H7 (cell line): ENCODE measurements around the gene DRG2. TPM values are rescaled to one million over a fixed set of nuclear protein-coding genes. Genes with fewer than 3 reads are reported as not detected.

Experiments
- DNase-seq: peaks from one replicate; pipeline ENCODE4 v3.0.0; 2012
- H3K27me3 ChIP-seq: 2 replicates; pipeline ENCODE4 v1.6.0; 2011; ENCODE audit warnings: mild to moderate bottlenecking, low read length; ENCODE audit not compliant: control insufficient read depth, insufficient read depth
- H3K36me3 ChIP-seq: replicated peaks from 2 replicates; pipeline ENCODE4 v1.5.1; 2011; ENCODE audit warnings: low read length; ENCODE audit not compliant: control insufficient read depth, insufficient read depth
- H3K4me3 ChIP-seq: 2 replicates; pipeline ENCODE4 v1.5.1; 2011; ENCODE audit warnings: low read depth, mild to moderate bottlenecking, control low read depth, low read length, moderate library complexity; ENCODE audit not compliant: insufficient read depth
- total RNA-seq: library from RNA; depleted of rRNA; stranded (reverse); fragments of >200 nt; shearing (Covaris generic); gene quantifications from 2 replicates; pipeline ENCODE4 v1.2.3, GENCODE V29; 2014; rRNA removed

DRG2 gene
- 60.0 and 66.4 TPM in 2 replicates for total RNA-seq

DNA sequence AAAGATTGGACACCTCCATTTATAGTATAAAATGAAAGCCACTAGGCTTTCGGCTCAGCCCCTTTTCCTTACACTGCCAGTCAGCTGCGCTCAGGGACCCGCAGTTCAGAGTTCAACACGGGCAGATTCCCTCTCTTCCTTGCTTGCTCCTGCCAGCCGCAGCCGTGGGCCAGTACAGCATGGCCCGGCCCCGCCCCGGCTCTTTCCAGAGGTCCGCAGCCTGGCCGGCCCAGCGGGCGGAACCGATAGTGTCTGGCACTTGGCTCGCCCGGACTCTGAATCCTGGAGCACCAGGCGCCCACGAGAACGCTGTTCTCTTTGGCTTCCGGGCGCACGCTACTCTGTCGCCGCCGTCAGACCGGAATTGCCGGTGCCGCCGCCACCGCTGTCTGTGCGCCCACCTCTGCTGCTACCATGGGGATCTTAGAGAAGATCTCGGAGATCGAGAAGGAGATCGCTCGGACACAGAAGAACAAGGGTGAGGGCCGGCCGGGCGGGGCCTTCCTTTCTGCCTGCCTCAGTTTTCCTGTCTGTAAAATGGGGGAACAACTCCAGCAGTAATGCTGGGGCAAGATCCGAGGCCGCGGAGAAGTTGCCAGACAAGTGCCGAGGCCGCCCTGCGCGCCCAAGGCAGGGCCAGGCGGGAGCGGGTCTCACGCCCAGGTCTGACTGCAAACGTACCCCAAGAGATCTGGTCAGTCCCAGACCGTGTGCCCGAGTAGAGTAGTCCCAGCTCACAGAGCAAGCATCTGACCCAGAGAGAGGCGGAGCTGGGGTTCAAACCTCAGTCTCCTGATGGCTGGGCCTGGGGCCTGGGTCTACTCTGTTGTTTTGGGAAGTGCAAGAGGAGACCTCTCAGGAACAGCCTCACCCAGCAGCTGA is at the start of gene DRG2:
DRG2 (plus strand) TSS at position 339 of the 882 bp plus-strand sequence; CDS start at position 415, 76 bp downstream.
- Histone ChIP-seq H3K4me3 (peak within 1 kb of the TSS; percentile 80), H3K27me3 (no peaks in the 10 kb centered on the region), H3K36me3 (no peaks in the 10 kb centered on the region; the same call in 1 of the 2 replicates)
- peak; percentile 98 for DNase-seq

DNA sequence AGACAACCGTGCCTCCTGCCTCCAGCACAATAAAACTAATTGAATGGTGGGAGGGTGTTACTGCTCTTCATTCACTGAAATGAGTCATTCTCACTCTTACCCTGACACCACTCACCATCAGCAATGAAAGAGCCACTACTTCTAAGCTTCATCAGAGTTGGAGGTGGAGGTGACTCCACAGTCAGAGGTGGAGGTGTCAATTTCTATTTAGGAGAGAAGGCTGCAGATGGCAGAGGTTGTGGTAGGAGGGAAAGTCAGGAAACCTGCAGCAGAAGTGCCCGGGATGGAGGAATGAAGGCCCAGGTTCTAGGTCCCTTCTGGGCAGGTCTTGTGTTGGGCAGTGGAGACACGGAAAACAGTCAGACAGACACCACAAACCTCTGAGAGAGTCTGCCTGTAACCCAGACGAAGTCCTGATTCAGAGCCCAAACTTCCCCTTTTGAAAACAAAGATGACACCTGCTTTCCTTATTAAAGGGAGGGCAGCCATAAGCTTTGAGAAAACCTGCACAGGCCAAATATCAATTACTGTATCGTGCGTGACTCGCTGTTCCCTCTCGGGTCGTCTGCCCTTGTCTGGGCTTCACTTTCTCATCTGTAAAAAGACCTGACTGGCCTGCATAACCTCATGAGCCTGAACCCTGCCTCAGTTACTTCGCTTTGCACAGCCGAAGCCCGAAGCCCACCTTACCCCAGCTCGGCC is 49.4 kb upstream of the DRG2 start:
- DNase-seq, result peak; percentile 19
- Histone ChIP-seq H3K27me3 (no peaks in the 10 kb centered on the region; the same call in 1 of the 2 replicates), H3K4me3 (peak overlapping the region; percentile 92), H3K36me3 (no peaks in the 10 kb centered on the region)

GRCh38 chr17:18038861-18039534 is 48.8 kb upstream of the DRG2 start, which contains the start of the genes ATPAF2 and GID4:
ATPAF2 (minus strand) TSS chr17:18039168; CDS start chr17:18039013, 155 bp downstream.
GID4 (plus strand) TSS chr17:18039408; CDS start chr17:18039465, 57 bp downstream.
- no peaks in the 10 kb centered on the region; the same call in 1 of the 2 replicates for H3K27me3 ChIP-seq
- H3K36me3 ChIP-seq, result no peaks in the 10 kb centered on the region
- DNase-seq, result peak; percentile 99
- peak within 1 kb of the TSS; percentile 92 for H3K4me3 ChIP-seq

DNA sequence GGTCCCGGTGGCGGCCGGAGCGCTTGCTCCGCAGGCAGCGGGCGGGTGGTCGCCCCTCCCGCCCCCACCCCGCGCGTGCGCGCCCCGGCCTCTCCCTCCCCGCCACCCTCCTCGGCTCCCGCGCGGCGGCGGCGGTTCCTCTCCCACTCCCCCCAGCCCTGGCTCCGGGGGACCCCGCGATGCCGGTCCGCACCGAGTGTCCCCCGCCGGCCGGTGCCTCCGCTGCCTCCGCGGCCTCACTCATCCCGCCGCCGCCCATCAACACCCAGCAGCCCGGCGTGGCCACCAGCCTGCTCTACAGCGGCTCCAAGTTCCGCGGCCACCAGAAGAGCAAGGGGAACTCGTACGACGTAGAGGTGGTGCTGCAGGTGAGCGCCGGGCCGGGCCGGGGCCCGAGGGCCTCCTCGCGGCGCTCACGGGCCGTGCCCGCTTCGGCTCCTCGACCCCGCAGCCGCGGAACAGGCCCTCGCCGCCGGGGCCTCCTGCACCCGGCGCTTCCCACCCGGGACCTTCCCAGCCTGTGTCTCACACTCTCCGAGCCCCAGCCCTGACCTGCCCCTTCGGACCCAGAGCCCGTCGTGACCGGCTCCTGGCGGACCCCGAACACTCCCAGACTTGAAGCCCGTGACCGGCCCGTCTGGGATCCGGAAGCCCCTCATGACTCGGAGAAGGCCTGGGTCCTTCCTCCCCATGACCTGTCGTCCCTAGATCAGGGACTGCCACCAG is 48.0 kb upstream of the DRG2 start:
- H3K4me3 ChIP-seq, result peak overlapping the region; percentile 76
- no peaks in the 10 kb centered on the region; the same call in 1 of the 2 replicates for H3K27me3 ChIP-seq
- no peaks in the 10 kb centered on the region for H3K36me3 ChIP-seq
- no peak for DNase-seq

DNA sequence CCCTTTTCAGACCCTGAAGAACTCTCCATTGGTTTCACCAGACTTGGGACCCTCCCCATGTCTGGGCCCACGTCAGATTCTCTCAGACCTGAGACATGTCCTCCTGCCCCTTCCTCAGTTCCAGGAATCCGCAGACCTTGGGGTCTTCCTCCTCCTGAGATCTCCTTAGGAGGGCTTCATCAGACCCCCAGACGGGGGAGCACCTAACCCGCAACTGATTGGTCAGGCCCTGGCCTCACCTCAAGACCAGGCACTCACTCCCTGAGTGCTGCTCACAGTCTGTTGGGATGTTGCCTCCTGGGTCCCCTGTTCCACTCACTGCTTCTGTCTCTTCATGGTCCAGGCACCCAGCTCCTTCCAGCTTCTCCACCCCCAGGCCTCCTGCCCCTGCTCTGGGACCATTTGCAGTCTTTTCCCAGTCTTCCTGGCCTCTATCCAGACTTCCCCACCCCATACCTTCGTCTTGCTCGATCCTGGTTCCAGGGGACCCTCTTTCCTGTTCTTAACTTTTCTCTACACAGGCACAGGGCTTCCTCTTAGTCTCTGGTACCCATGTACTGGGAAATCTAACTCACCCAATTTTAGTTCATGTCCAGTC is 47.4 kb upstream of the DRG2 start:
- H3K36me3 ChIP-seq, result no peaks in the 10 kb centered on the region

GRCh38 chr17:18041776-18042175 is 46.0 kb upstream of the DRG2 start:
- DNase-seq, result no peak

More for the DNA sequence above, 47.4 kb upstream of the DRG2 start:
- Histone ChIP-seq H3K27me3 (no peaks in the 10 kb centered on the region; the same call in 1 of the 2 replicates), H3K4me3 (peak overlapping the region; percentile 76)
- DNase-seq, result peak; percentile 48

DNA sequence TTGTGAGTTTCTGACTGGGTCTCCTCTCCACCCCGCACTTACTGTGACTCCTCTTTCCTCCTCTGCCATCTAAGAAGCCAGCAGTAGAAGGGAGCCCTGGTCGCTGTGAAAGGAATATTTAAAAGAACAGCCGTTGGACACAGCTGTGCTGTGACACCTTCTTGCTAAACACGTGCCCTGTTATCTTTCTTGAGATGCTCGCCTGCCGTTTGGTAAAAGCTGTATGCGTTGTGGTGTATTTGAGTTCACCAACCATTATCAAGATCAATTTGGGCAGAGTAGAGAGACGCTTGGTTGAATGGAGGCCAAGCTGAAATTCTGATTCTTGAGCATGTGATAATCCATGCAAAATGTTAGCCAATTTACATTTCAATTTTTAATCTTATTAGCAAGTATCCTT is 44.8 kb upstream of the DRG2 start:
- peaks cover 6% of the 10 kb centered on the region for H3K36me3 ChIP-seq
- H3K27me3 ChIP-seq, result no peaks in the 10 kb centered on the region; the same call in 1 of the 2 replicates
- no peak for DNase-seq
- no peak overlapping the region for H3K4me3 ChIP-seq

More at GRCh38 chr17:18041776-18042175, 46.0 kb upstream of the DRG2 start:
- Histone ChIP-seq H3K27me3 (no peaks in the 10 kb centered on the region; the same call in 1 of the 2 replicates), H3K4me3 (no peak overlapping the region), H3K36me3 (peaks cover 3% of the 10 kb centered on the region)

GRCh38 chr17:18043491-18043890 is 44.3 kb upstream of the DRG2 start:
- Histone ChIP-seq H3K27me3 (no peaks in the 10 kb centered on the region; the same call in 1 of the 2 replicates), H3K4me3 (no peak overlapping the region), H3K36me3 (peaks cover 6% of the 10 kb centered on the region)
- peak; percentile 34 for DNase-seq

DNA sequence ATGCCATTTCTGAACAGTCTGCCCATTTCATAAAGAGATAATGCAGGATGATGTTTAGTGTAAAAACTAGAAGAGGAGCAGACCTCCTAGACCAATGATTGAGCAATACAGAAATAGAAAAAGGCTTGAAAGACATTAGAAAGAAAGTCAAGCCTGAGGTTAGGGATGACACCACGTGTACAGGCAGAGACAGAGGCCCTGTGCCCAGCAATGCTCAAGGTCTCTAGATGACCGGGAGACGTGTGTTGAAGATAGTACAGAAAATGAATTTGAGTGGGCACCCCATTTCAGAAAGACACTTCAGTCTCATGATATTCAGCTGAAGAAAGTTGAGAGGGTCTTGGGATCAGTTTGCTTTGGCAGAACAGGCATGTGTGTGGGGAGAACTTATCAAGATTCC is 43.1 kb upstream of the DRG2 start:
- Histone ChIP-seq H3K4me3 (no peak overlapping the region), H3K36me3 (peaks cover 6% of the 10 kb centered on the region), H3K27me3 (no peaks in the 10 kb centered on the region; the same call in 1 of the 2 replicates)
- DNase-seq, result no peak

- Histone ChIP-seq H3K4me3 (no peak overlapping the region), H3K36me3 (peaks cover 6% of the 10 kb centered on the region), H3K27me3 (no peaks in the 10 kb centered on the region; the same call in 1 of the 2 replicates)
- no peak for DNase-seq
These were observed 41.9 kb upstream of the DRG2 start for GRCh38 chr17:18045691-18046350.

- DNase-seq, result no peak
- no peak overlapping the region for H3K4me3 ChIP-seq
- H3K27me3 ChIP-seq, result no peaks in the 10 kb centered on the region
- H3K36me3 ChIP-seq, result peaks cover 5% of the 10 kb centered on the region
These were observed 32.2 kb upstream of the DRG2 start for GRCh38 chr17:18055597-18055996.

- Histone ChIP-seq H3K36me3 (peaks cover 5% of the 10 kb centered on the region), H3K4me3 (no peak overlapping the region), H3K27me3 (no peaks in the 10 kb centered on the region)
- no peak for DNase-seq
These were observed 31.5 kb upstream of the DRG2 start for GRCh38 chr17:18056214-18056613.

DNA sequence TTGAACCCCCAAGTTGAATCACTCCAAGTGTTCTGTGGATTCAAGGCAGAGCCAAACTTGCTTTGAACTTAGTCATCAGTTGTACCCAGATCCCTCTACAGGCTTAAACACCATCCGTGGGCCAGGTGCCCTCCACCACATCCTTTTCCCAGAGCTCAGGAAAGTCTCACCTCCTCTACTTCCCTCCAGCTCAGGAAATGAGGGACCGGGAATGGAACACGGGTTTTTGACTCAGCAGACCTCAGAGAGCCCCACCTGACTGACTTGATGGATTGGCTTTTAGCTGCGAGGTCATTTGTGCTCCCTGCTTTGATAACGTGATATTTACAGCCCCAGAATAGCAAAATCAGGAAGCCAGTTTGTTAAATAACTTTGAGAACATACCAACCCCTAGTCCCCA is 28.5 kb upstream of the DRG2 start:
- DNase-seq, result no peak
- Histone ChIP-seq H3K27me3 (no peaks in the 10 kb centered on the region), H3K4me3 (no peak overlapping the region), H3K36me3 (peaks cover 8% of the 10 kb centered on the region)
